CD14-positive monocyte (primary cell): ENCODE measurements around the gene SNAPC4. TPM values are rescaled to one million over a fixed set of nuclear protein-coding genes. Genes with fewer than 3 reads are reported as not detected.

Source experiments
- DNase-seq, 3 donors: peaks; one replicate each; pipeline ENCODE4 v3.0.0-alpha.2; 2011 to 2022
- H2AFZ ChIP-seq: 2 replicates; pipeline ENCODE4 v1.6.0; 2012; ENCODE audit warnings: mild to moderate bottlenecking, low read depth, low read length, inconsistent platforms; ENCODE audit not compliant: insufficient read depth, poor library complexity, severe bottlenecking
- H3K27ac ChIP-seq, 2 donors: 1 replicate in 1 of 2; 2 replicates in 1 of 2; pipeline ENCODE4 v1.5.1; 2012 to 2013; ENCODE audit warnings: low read length in 2 of 2, control low read depth in 1 of 2, inconsistent platforms in 1 of 2, low read depth in 1 of 2, mild to moderate bottlenecking in 1 of 2
- H3K27me3 ChIP-seq, 2 donors: one replicate each; pipeline versions ENCODE4 v1.6.0 to v1.6.1; 2011 to 2013; ENCODE audit warnings: low read length in 2 of 2; ENCODE audit not compliant: control insufficient read depth in 2 of 2, insufficient read depth in 2 of 2
- H3K36me3 ChIP-seq, 2 donors: replicated peaks in 1 of 2; 1 replicate in 1 of 2; 2 replicates in 1 of 2; pipeline versions ENCODE4 v1.5.1 to v1.6.1; 2012 to 2013; ENCODE audit warnings: low read length in 2 of 2, control low read depth in 1 of 2, inconsistent platforms in 1 of 2, mild to moderate bottlenecking in 1 of 2; ENCODE audit not compliant: insufficient read depth in 2 of 2, control insufficient read depth in 1 of 2
- H3K4me1 ChIP-seq, 2 donors: 1 replicate in 1 of 2; 2 replicates in 1 of 2; pipeline versions ENCODE4 v1.5.1 to v1.6.1; 2012 to 2013; ENCODE audit warnings: low read length in 2 of 2, control low read depth in 1 of 2, inconsistent platforms in 1 of 2, mild to moderate bottlenecking in 1 of 2, moderate library complexity in 1 of 2; ENCODE audit not compliant: insufficient read depth in 2 of 2, control insufficient read depth in 1 of 2
- H3K4me2 ChIP-seq: replicated peaks from 2 replicates; pipeline ENCODE3; 2012; ENCODE audit warnings: low read length, moderate library complexity, mild to moderate bottlenecking; ENCODE audit not compliant: poor library complexity, severe bottlenecking; ENCODE audit errors: extremely low read depth
- H3K4me3 ChIP-seq, 3 experiments: fragments of 200-600 bp in 1 of 3; sonication (generic) in 1 of 3; replicated peaks in 1 of 3; 1 replicate in 2 of 3; 2 replicates in 1 of 3; pipeline ENCODE4 v1.5.1; 2011 to 2013; ENCODE audit warnings: low read length in 3 of 3, mild to moderate bottlenecking in 3 of 3, control low read depth in 2 of 3, low read depth in 2 of 3, inconsistent platforms in 1 of 3, moderate library complexity in 1 of 3
- H3K79me2 ChIP-seq: 2 replicates; pipeline ENCODE4 v1.6.0; 2012; ENCODE audit warnings: mild to moderate bottlenecking, control low read depth, inconsistent platforms, low read length, moderate library complexity; ENCODE audit not compliant: insufficient read depth
- H3K9ac ChIP-seq: 2 replicates; pipeline ENCODE4 v1.6.0; 2017; ENCODE audit warnings: low read length, mild to moderate bottlenecking; ENCODE audit not compliant: insufficient read depth, poor library complexity, severe bottlenecking
- H3K9me3 ChIP-seq, 2 donors: replicated peaks in 1 of 2; 1 replicate in 1 of 2; 2 replicates in 1 of 2; pipeline versions ENCODE4 v1.5.1 to v1.6.1; 2012 to 2013; ENCODE audit warnings: low read length in 2 of 2, control low read depth in 1 of 2; ENCODE audit not compliant: control insufficient read depth in 1 of 2, insufficient read depth in 1 of 2
- H4K20me1 ChIP-seq: 2 replicates; pipeline ENCODE4 v1.6.0; 2012; ENCODE audit warnings: mild to moderate bottlenecking, low read length, control low read depth, moderate library complexity; ENCODE audit not compliant: insufficient read depth
- H3K27ac Mint-ChIP-seq, 7 donors: one replicate each; pipeline ENCODE4 v1.8.0; 2020; ENCODE audit warnings: mild to moderate bottlenecking in 7 of 7, mixed read lengths in 7 of 7, moderate library complexity in 6 of 7, inconsistent platforms in 2 of 7
- H3K27me3 Mint-ChIP-seq, 3 donors: one replicate each; pipeline ENCODE4 v1.8.0; 2021 to 2022; ENCODE audit warnings: low read depth in 3 of 3, mild to moderate bottlenecking in 3 of 3, mixed read lengths in 3 of 3, moderate library complexity in 3 of 3, inconsistent platforms in 1 of 3
- H3K36me3 Mint-ChIP-seq, 2 donors: one replicate each; pipeline ENCODE4 v1.8.0; 2020; ENCODE audit warnings: mixed read lengths in 2 of 2, inconsistent platforms in 1 of 2, mild to moderate bottlenecking in 1 of 2
- H3K4me1 Mint-ChIP-seq: one replicate; pipeline ENCODE4 v1.8.0; 2020; ENCODE audit warnings: mild to moderate bottlenecking, mixed read lengths
- H3K4me3 Mint-ChIP-seq, 2 donors: one replicate each; pipeline ENCODE4 v1.8.0; 2020; ENCODE audit warnings: mild to moderate bottlenecking in 2 of 2, mixed read lengths in 2 of 2, moderate library complexity in 1 of 2
- H3K9me3 Mint-ChIP-seq, 7 donors: one replicate each; pipeline ENCODE4 v1.8.0; 2020 to 2022; ENCODE audit warnings: mixed read lengths in 7 of 7, mild to moderate bottlenecking in 6 of 7, moderate library complexity in 6 of 7, inconsistent platforms in 2 of 7
- CTCF ChIP-seq: fragments of 200-600 bp; IDR thresholded peaks from one replicate; pipeline ENCODE4 v1.8.0; 2022; ENCODE audit warnings: antibody characterized with exemption, mild to moderate bottlenecking
- WGBS: methylation state at CpG from one replicate; pipeline ENCODE4 v1.1.5; 2013; ENCODE audit warnings: missing lambda C conversion rate; ENCODE audit not compliant: insufficient coverage; 5-methylcytosine and 5-hydroxymethylcytosine counted together
- intact Hi-C, 2 donors: fragments of 100-400 bp; cut with micrococcal nuclease; formaldehyde crosslinking; loops; one replicate each; pipeline versions ENCODE4 v1.15.0 to v1.15.1; 2023
- polyA plus RNA-seq, 3 donors: library from polyadenylated mRNA; depleted of rRNA in 1 of 3; unstranded in 2 of 3; stranded (reverse) in 1 of 3; fragments of 300-500 nt in 2 of 3; fragments of >200 nt in 1 of 3; fragmentation: Illumina TruSeq in 2 of 3; gene quantifications; 1 replicate in 2 of 3; 2 replicates in 1 of 3; pipeline ENCODE4 v1.2.3, GENCODE V29; 2012 to 2021

SNAPC4 gene
- polyA plus RNA-seq, 3 donors: 0.59 to 6.7 (median 1.2) TPM

DNA sequence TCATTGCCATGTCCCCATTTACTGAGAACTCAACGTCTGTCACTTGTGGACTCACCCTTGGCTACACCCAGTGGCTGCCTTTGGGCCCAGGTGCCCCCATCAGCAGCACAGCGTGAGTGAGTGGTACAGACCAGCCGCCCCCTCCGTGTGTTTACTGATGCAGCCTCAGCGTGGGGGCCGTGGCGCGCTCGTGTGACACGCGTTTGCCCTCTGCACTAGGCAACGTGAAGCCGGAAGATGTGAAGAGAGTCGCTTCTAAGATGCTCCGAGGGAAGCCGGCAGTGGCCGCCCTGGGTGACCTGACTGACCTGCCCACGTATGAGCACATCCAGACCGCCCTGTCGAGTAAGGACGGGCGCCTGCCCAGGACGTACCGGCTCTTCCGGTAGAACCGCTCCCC is 22.9 kb upstream of the SNAPC4 start:
- intact Hi-C loops: no loop called here
- DNase-seq: no peak
- Histone ChIP-seq H3K9ac (no peak overlapping the region), H4K20me1 (no peaks in the 10 kb centered on the region), H3K27ac (no peak overlapping the region), H3K4me2 (no peak overlapping the region), H3K36me3 (peaks cover 60 to 74% of the 10 kb centered on the region in 2 donors), H2AFZ (no peak overlapping the region), H3K9me3 (no peaks in the 10 kb centered on the region), H3K4me3 (no peak overlapping the region), H3K4me1 (no peaks in the 10 kb centered on the region), H3K79me2 (no peaks in the 10 kb centered on the region), H3K27me3 (no peaks in the 10 kb centered on the region)
- no peak overlapping the region for H3K4me3 Mint-ChIP-seq
- peaks cover 66 to 83% of the 10 kb centered on the region in 2 donors for H3K36me3 Mint-ChIP-seq
- no peaks in the 10 kb centered on the region for H3K27me3 Mint-ChIP-seq
- no peak for TF ChIP-seq CTCF
- H3K9me3 Mint-ChIP-seq: peaks cover 0 to 1% (median 0%) of the 10 kb centered on the region in 7 donors
- WGBS: 98% methylated on average over 26 of the region's 26 CpGs
- H3K27ac Mint-ChIP-seq: no peak overlapping the region
- no peaks in the 10 kb centered on the region for H3K4me1 Mint-ChIP-seq

GRCh38 chr9:136421791-136422190 is 21.8 kb upstream of the SNAPC4 start:
- H3K4me2 ChIP-seq: no peak overlapping the region
- WGBS: 96% methylated on average over 20 of the region's 21 CpGs
- H3K9me3 ChIP-seq: no peaks in the 10 kb centered on the region
- peaks cover 68 to 84% of the 10 kb centered on the region in 2 donors for H3K36me3 ChIP-seq
- Mint-ChIP-seq H3K27ac (no peak overlapping the region), H3K27me3 (no peaks in the 10 kb centered on the region), H3K4me3 (no peak overlapping the region), H3K4me1 (no peaks in the 10 kb centered on the region), H3K9me3 (peaks cover 0 to 1% (median 0%) of the 10 kb centered on the region in 7 donors), H3K36me3 (peaks cover 74 to 94% of the 10 kb centered on the region in 2 donors)
- no peaks in the 10 kb centered on the region for H3K79me2 ChIP-seq
- intact Hi-C loops: no loop called here
- H4K20me1 ChIP-seq: no peaks in the 10 kb centered on the region
- no peaks in the 10 kb centered on the region for H3K4me1 ChIP-seq
- DNase-seq: no peak
- no peak overlapping the region for H3K4me3 ChIP-seq
- no peak for TF ChIP-seq CTCF
- no peak overlapping the region for H3K9ac ChIP-seq
- no peak overlapping the region for H2AFZ ChIP-seq
- H3K27ac ChIP-seq: no peak overlapping the region
- no peaks in the 10 kb centered on the region for H3K27me3 ChIP-seq
